H1 (cell line): ENCODE results near the gene CEACAM5.

Experiments used
- ASH2L ChIP-seq: fragments of 200-600, 300-600 bp; sonication (generic); IDR thresholded peaks from one replicate; pipeline ENCODE4 v1.7.1; 2017; ENCODE audit warnings: low read length
- ATF3 ChIP-seq: IDR thresholded peaks from 2 replicates; pipeline ENCODE4 v1.6.1; 2011; ENCODE audit warnings: low read depth, mild to moderate bottlenecking, low read length; ENCODE audit not compliant: insufficient read depth
- CTCF ChIP-seq, 3 experiments: IDR thresholded peaks; 1 replicate in 2 of 3; 2 replicates in 1 of 3; pipeline versions ENCODE4 v1.5.1 to v1.6.1; 2011; ENCODE audit warnings: low read length in 3 of 3, mild to moderate bottlenecking in 3 of 3, inconsistent platforms in 2 of 3, low read depth in 1 of 3, moderate library complexity in 1 of 3; ENCODE audit not compliant: insufficient read depth in 1 of 3; ENCODE audit errors: control extremely low read depth in 1 of 3
- EZH2 ChIP-seq: fragments of 200-600 bp; sonication (generic); IDR thresholded peaks from 2 replicates; pipeline ENCODE4 v1.7.1; 2012; ENCODE audit warnings: low read depth, mild to moderate bottlenecking, moderate library complexity, low read length, inconsistent platforms; ENCODE audit not compliant: severe bottlenecking
- GABPA ChIP-seq: IDR thresholded peaks from 2 replicates; pipeline ENCODE4 v1.6.1; 2011; ENCODE audit warnings: mild to moderate bottlenecking, low read length, moderate library complexity, borderline replicate concordance; ENCODE audit not compliant: insufficient read depth
- GTF2F1 ChIP-seq: IDR thresholded peaks from 2 replicates; pipeline ENCODE4 v1.6.1; 2012; ENCODE audit warnings: low read depth, low read length, improper control_type of control experiment, borderline replicate concordance
- JUND ChIP-seq: IDR thresholded peaks from 2 replicates; pipeline ENCODE4 v1.6.1; 2011; ENCODE audit warnings: mild to moderate bottlenecking, improper control_type of control experiment, low read length
- PHF8 ChIP-seq: fragments of 200-600 bp; sonication (generic); conservative IDR thresholded peaks from 2 replicates; pipeline ENCODE4 v1.7.1; 2012; ENCODE audit warnings: low read depth, mild to moderate bottlenecking, inconsistent platforms, low read length, moderate library complexity
- POLR2A ChIP-seq, 2 experiments: IDR thresholded peaks; 1 replicate in 1 of 2; 2 replicates in 1 of 2; pipeline ENCODE4 v1.6.1; 2011; ENCODE audit warnings: low read depth in 2 of 2, low read length in 2 of 2, mild to moderate bottlenecking in 2 of 2; ENCODE audit errors: control extremely low read depth in 1 of 2
- SIN3A ChIP-seq, 2 experiments: IDR thresholded peaks in 1 of 2; conservative IDR thresholded peaks in 1 of 2; 2 replicates each; pipeline ENCODE4 v1.6.1; 2011 to 2012; ENCODE audit warnings: low read length in 2 of 2, improper control_type of control experiment in 1 of 2, low read depth in 1 of 2, mild to moderate bottlenecking in 1 of 2
- SUZ12 ChIP-seq: fragments of 200-600 bp; sonication (generic); IDR thresholded peaks from 2 replicates; pipeline ENCODE4 v1.6.1; 2012; ENCODE audit warnings: mild to moderate bottlenecking, inconsistent platforms, low read length, moderate library complexity, mixed read lengths
- TF ChIP-seq, protein P1 (sequence below): IDR thresholded peaks from 2 replicates; pipeline ENCODE4 v1.6.1; 2012; ENCODE audit warnings: inconsistent platforms

GRCh38 chr19:41734156-41734555, 25.7 kb downstream of the CEACAM5 start:
- TF ChIP-seq POLR2A (IDR thresholded peaks at IDR 0.05; ENCODE audit: control extremely low read depth in 1 of 2, low read depth in 2 of 2, low read length in 2 of 2) (no peak), SUZ12 (no peak), JUND (no peak), GTF2F1 (no peak), CTCF (IDR thresholded peaks at IDR 0.05; ENCODE audit: control extremely low read depth in 1 of 3, insufficient read depth in 1 of 3, low read depth in 1 of 3, low read length in 3 of 3) (no peak), GABPA (no peak), PHF8 (no peak), SIN3A (conservative IDR thresholded peaks at IDR 0.05 in 1 of 2, IDR thresholded peaks at IDR 0.05 in 1 of 2; ENCODE audit: low read depth in 1 of 2, low read length in 2 of 2) (no peak), EZH2 (no peak), ATF3 (no peak), ASH2L (no peak)
- TF ChIP-seq, protein P1, sequence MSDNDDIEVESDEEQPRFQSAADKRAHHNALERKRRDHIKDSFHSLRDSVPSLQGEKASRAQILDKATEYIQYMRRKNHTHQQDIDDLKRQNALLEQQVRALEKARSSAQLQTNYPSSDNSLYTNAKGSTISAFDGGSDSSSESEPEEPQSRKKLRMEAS, result no peak
